Fibroblast of pulmonary artery (primary cell): ENCODE results near the gene PLA2R1.

ENCODE experiments used
- DNase-seq: peaks from one replicate; pipeline ENCODE4 v3.0.0-alpha.2; 2010; ENCODE audit warnings: low read depth
- H3K4me3 ChIP-seq: replicated peaks from 2 replicates; pipeline ENCODE4 v1.5.1; 2011; ENCODE audit warnings: low read depth, mild to moderate bottlenecking, control low read depth, low read length, moderate library complexity
- CTCF ChIP-seq: IDR thresholded peaks from 2 replicates; pipeline ENCODE4 v1.5.1; 2011; ENCODE audit warnings: mild to moderate bottlenecking, control low read depth, low read length, inconsistent platforms; ENCODE audit errors: missing control alignments

PLA2R1 gene

GRCh38 chr2:160019374-160020090 is 42.9 kb downstream of the PLA2R1 start:
- TF ChIP-seq CTCF = no peak
- DNase-seq = no peak
- H3K4me3 ChIP-seq = no peak overlapping the region

- H3K4me3 ChIP-seq = no peak overlapping the region
- no peak for TF ChIP-seq CTCF
- DNase-seq = no peak
These were observed 46.7 kb downstream of the PLA2R1 start for GRCh38 chr2:160015746-160016145.

GRCh38 chr2:160014227-160014626 is 48.2 kb downstream of the PLA2R1 start:
- TF ChIP-seq CTCF = no peak
- no peak overlapping the region for H3K4me3 ChIP-seq
- peak; percentile 17 for DNase-seq

GRCh38 chr2:160010361-160011145 is 51.9 kb downstream of the PLA2R1 start:
- DNase-seq = no peak
- TF ChIP-seq CTCF = no peak
- H3K4me3 ChIP-seq = no peak overlapping the region

GRCh38 chr2:160007111-160007510 is 55.3 kb downstream of the PLA2R1 start:
- no peak for TF ChIP-seq CTCF
- DNase-seq = no peak
- no peak overlapping the region for H3K4me3 ChIP-seq

- TF ChIP-seq CTCF = no peak
- no peak overlapping the region for H3K4me3 ChIP-seq
- DNase-seq = no peak
These were observed 55.9 kb downstream of the PLA2R1 start for GRCh38 chr2:160006475-160006874.

- no peak for DNase-seq
- no peak for TF ChIP-seq CTCF
These were observed 56.5 kb downstream of the PLA2R1 start for GRCh38 chr2:160005908-160006307.

More at GRCh38 chr2:160005908-160006307, 56.5 kb downstream of the PLA2R1 start:
- no peak overlapping the region for H3K4me3 ChIP-seq
